HL-60 (cell line): ENCODE measurements around the gene POLR3E.
A peak's percentile ranks its signal among the peaks of the same experiment; 100 is the strongest.

Experiments used
- DNase-seq, 2 experiments: peaks; one replicate each; pipeline ENCODE4 v3.0.0-alpha.2; 2010 to 2020; ENCODE audit warnings: low read depth in 1 of 2, low spot score in 1 of 2
- H3K27ac ChIP-seq: fragments of 250-450 bp; sonication (Bioruptor Pico); replicated peaks from 2 replicates; pipeline ENCODE4 v1.5.1; 2020; ENCODE audit warnings: mild to moderate bottlenecking, moderate library complexity
- H3K27me3 ChIP-seq: fragments of 250-450 bp; sonication (Bioruptor Pico); 2 replicates; pipeline ENCODE4 v1.5.1; 2021; ENCODE audit warnings: mild to moderate bottlenecking, moderate library complexity; ENCODE audit not compliant: insufficient read depth, poor library complexity, severe bottlenecking
- H3K4me3 ChIP-seq: replicated peaks from 2 replicates; pipeline ENCODE4 v1.5.1; 2011; ENCODE audit warnings: mild to moderate bottlenecking, control low read depth, low read length; ENCODE audit not compliant: insufficient read depth
- GABPA ChIP-seq: IDR thresholded peaks from 2 replicates; pipeline ENCODE4 v1.6.1; 2012; ENCODE audit warnings: low read depth
- POLR2AphosphoS5 ChIP-seq: IDR thresholded peaks from 2 replicates; pipeline ENCODE4 v1.6.1; 2012; ENCODE audit warnings: low read depth
- SPI1 ChIP-seq: IDR thresholded peaks from 2 replicates; pipeline ENCODE4 v1.6.1; 2012; ENCODE audit warnings: low read depth, mild to moderate bottlenecking, borderline replicate concordance
- TF ChIP-seq, protein P1 (sequence below): IDR thresholded peaks from 2 replicates; pipeline ENCODE4 v1.6.1; 2012; ENCODE audit warnings: low read depth; ENCODE audit not compliant: insufficient replicate concordance
- TF ChIP-seq, protein P2 (sequence below): IDR thresholded peaks from one replicate; pipeline ENCODE4 v1.5.1; 2011; ENCODE audit warnings: low read length, control low read depth, inconsistent platforms; ENCODE audit not compliant: insufficient read depth

Gene POLR3E

DNA sequence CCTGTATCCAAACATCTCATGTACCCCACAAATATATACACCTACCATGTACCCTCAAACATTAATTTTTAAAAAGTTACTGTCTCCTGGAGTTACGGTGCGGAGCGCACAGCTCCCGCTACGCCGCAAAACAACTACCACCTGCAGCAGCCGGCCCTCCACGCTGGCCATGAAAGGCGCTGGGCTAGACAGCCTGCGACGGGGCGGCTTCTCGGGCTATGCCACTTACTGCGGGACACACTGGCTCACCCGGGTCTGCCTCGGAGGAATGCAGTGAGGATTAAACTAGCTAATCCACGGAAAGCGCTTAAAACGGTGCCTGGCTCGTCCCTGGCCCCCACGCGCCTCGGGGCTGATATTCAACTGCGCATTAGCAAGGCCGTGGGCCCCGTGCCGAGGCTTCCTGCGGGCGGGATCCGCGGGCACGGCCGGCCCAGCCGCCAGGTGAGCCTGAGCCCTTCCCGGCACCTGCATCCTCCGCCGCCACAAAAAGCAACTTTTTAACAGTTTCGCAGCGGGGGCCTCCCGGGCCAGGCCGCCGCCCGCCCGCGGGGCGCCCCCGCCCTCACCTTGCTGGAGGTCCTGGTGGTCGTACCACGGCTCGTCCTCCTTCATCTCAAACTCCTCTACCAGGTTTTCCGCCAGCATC is 76.6 kb downstream of the POLR3E start:
- no peaks in the 10 kb centered on the region for H3K27me3 ChIP-seq
- TF ChIP-seq SPI1, result no peak
- peak; percentile 24; the same call in 1 of the 2 replicates for TF ChIP-seq POLR2AphosphoS5
- peak in 1 of 2 experiments; percentile 31 for DNase-seq
- H3K4me3 ChIP-seq, result peak overlapping the region; percentile 86
- H3K27ac ChIP-seq, result peak overlapping the region; percentile 58

DNA sequence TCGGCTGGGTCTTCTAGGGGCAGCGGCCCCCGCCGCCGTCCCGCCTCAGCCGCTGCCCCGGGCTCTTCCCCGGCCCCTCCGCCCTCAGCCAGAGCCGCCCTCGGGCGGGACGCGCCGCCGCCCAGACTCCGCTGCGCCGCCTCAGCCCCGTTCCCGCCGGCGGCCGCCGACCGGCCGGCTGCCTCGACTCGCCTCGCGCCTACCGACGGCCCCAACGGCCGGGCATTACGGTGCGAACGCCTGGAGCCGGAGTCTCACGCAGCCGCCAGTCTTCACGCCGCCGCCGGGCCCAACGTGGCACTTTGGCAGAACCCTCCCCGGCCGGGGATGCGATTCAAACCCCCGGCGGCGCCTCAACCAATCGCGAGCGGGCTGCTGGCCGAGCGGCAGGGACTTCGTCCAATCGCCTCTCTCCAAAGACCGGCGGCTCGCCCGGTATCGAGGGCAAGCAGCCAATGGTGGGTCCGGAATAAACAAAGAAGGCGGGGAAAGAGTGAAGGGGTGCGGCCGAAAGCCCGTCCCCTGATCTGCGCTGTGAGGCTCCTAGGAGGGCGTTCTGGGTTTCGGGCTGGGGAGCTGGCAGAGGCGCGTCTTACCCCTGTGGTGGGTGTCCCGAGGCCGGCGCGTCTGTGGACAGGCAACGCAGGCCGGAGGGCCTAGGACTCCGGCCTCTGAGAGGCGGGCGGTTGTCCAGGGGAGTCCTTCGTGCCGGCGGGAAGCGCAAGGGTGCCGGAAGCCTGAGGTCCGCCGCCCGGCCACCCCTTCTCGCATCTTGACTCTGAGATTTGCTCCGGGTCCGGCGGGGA is 77.3 kb downstream of the POLR3E start, which contains the start of gene CDR2:
CDR2 (minus strand) TSS at position 309 of the 806 bp plus-strand sequence. CDS start 310 bp downstream, outside the sequence.
- no peaks in the 10 kb centered on the region for H3K27me3 ChIP-seq
- H3K4me3 ChIP-seq, result peak within 1 kb of the TSS; percentile 86
- H3K27ac ChIP-seq, result peak within 1 kb of the TSS; percentile 58
- TF ChIP-seq GABPA, result no peak
- peak; percentile 56; the same call in 1 of the 2 replicates for TF ChIP-seq POLR2AphosphoS5
- TF ChIP-seq, protein P1, sequence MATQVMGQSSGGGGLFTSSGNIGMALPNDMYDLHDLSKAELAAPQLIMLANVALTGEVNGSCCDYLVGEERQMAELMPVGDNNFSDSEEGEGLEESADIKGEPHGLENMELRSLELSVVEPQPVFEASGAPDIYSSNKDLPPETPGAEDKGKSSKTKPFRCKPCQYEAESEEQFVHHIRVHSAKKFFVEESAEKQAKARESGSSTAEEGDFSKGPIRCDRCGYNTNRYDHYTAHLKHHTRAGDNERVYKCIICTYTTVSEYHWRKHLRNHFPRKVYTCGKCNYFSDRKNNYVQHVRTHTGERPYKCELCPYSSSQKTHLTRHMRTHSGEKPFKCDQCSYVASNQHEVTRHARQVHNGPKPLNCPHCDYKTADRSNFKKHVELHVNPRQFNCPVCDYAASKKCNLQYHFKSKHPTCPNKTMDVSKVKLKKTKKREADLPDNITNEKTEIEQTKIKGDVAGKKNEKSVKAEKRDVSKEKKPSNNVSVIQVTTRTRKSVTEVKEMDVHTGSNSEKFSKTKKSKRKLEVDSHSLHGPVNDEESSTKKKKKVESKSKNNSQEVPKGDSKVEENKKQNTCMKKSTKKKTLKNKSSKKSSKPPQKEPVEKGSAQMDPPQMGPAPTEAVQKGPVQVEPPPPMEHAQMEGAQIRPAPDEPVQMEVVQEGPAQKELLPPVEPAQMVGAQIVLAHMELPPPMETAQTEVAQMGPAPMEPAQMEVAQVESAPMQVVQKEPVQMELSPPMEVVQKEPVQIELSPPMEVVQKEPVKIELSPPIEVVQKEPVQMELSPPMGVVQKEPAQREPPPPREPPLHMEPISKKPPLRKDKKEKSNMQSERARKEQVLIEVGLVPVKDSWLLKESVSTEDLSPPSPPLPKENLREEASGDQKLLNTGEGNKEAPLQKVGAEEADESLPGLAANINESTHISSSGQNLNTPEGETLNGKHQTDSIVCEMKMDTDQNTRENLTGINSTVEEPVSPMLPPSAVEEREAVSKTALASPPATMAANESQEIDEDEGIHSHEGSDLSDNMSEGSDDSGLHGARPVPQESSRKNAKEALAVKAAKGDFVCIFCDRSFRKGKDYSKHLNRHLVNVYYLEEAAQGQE, result no peak
- TF ChIP-seq, protein P2, sequence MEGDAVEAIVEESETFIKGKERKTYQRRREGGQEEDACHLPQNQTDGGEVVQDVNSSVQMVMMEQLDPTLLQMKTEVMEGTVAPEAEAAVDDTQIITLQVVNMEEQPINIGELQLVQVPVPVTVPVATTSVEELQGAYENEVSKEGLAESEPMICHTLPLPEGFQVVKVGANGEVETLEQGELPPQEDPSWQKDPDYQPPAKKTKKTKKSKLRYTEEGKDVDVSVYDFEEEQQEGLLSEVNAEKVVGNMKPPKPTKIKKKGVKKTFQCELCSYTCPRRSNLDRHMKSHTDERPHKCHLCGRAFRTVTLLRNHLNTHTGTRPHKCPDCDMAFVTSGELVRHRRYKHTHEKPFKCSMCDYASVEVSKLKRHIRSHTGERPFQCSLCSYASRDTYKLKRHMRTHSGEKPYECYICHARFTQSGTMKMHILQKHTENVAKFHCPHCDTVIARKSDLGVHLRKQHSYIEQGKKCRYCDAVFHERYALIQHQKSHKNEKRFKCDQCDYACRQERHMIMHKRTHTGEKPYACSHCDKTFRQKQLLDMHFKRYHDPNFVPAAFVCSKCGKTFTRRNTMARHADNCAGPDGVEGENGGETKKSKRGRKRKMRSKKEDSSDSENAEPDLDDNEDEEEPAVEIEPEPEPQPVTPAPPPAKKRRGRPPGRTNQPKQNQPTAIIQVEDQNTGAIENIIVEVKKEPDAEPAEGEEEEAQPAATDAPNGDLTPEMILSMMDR, result no peak
- no peak for TF ChIP-seq SPI1
- peak; percentile 82 to 98 for DNase-seq

DNA sequence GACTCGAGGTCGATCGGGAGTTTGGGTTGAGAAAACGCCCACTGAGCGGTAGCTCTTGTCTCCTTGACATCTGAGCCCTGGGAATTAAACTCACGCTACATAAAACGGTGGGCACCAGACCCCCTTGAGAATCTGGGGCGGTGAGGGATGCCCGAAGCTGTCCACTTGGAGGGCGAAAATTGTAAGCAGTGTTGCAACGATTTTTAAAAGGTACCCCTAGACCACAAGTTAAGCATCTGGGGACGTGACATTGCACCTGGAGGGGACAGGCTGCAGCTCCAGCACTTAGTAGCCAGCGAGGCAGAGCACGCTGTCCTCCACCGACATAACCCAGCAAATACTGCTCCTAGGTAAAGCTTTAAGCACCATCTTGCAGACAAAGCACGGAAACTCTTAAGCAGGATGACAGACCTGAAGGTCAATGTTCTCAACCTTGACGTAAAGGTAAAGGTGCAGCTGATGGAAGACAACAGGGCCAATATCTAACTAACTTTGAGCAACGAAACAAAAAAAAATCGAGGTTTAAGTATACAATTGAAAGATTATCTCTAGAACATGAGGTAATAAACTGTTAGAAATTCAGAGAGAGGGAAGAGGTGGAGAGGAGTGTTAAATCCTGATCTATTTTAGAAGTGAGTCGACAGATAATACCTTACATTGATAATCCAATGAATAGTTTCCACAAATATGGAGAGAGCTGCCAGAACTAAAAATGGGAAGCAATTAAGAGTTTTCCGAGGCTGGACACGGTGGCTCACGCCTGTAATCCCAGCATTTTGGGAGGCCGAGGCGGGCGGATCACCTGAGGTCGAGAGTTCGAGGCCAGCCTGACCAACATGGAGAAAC is 78.1 kb downstream of the POLR3E start:
- no peaks in the 10 kb centered on the region for H3K27me3 ChIP-seq

More for the DNA sequence above, 78.1 kb downstream of the POLR3E start:
- TF ChIP-seq, protein P1, result no peak
- TF ChIP-seq POLR2AphosphoS5, result no peak
- TF ChIP-seq, protein P2, result no peak
- no peak for TF ChIP-seq GABPA
- TF ChIP-seq SPI1, result no peak
- DNase-seq, result no peak
- peak overlapping the region; percentile 86 for H3K4me3 ChIP-seq
- H3K27ac ChIP-seq, result no peak overlapping the region
